Thyroid gland (tissue), 4 donors: ENCODE measurements around the gene LEF1.

ENCODE experiments used
- CTCF ChIP-seq, 6 experiments: fragments of 200-600 bp in 3 of 6; fragments of 450-650 bp in 3 of 6; sonication (generic) in 3 of 6; IDR thresholded peaks; one replicate each; pipeline ENCODE4 v1.5.1; 2016 to 2019; ENCODE audit warnings: antibody characterized with exemption in 6 of 6, mild to moderate bottlenecking in 2 of 6, inconsistent platforms in 1 of 6, moderate library complexity in 1 of 6
- POLR2A ChIP-seq, 2 donors: fragments of 450-650 bp; IDR thresholded peaks; one replicate each; pipeline ENCODE4 v1.6.1; 2017; ENCODE audit warnings: antibody characterized with exemption in 2 of 2, mild to moderate bottlenecking in 2 of 2, moderate library complexity in 1 of 2

GRCh38 chr4:108129196-108129595 is 39.5 kb downstream of the LEF1 start:
- TF ChIP-seq POLR2A (IDR thresholded peaks at IDR 0.05) (no peak), CTCF (IDR thresholded peaks at IDR 0.05) (no peak)
